Common myeloid progenitor, CD34-positive (primary cell): Measurements from ENCODE around the gene UBR4.

Experiments used
- CTCF ChIA-PET: fragments of 350-600 bp; sonication (Branson Sonifier 250); formaldehyde crosslinking; loops from one replicate; lab custom pipeline; 2021; ENCODE audit warnings: antibody characterized with exemption; lab: Charles Lee
- POLR2A ChIA-PET: fragments of 350-600 bp; sonication (Branson Sonifier 250); formaldehyde crosslinking; loops from one replicate; lab custom pipeline; 2021; ENCODE audit warnings: antibody characterized with exemption; lab: Charles Lee
- DNase-seq, 3 donors: peaks; one replicate each; pipeline versions ENCODE4 v3.0.0 to v3.0.0-alpha.2; 2013
- H3K27ac ChIP-seq, 2 experiments: 1 replicate in 1 of 2; 2 replicates in 1 of 2; pipeline ENCODE4 v1.7.0; 2013; ENCODE audit warnings: inconsistent platforms in 2 of 2, low read length in 2 of 2, mild to moderate bottlenecking in 2 of 2, low read depth in 1 of 2, moderate library complexity in 1 of 2; ENCODE audit not compliant: severe bottlenecking in 2 of 2, insufficient read depth in 1 of 2, poor library complexity in 1 of 2
- H3K27me3 ChIP-seq, 5 experiments: replicated peaks in 2 of 5; 1 replicate in 3 of 5; 2 replicates in 2 of 5; pipeline versions ENCODE4 v1.6.1 to v1.7.0; 2013; ENCODE audit warnings: low read length in 4 of 5, mild to moderate bottlenecking in 2 of 5, moderate library complexity in 2 of 5, inconsistent platforms in 1 of 5; ENCODE audit not compliant: insufficient read depth in 5 of 5, control insufficient read depth in 4 of 5
- H3K36me3 ChIP-seq, 4 experiments: 1 replicate in 2 of 4; 2 replicates in 2 of 4; pipeline versions ENCODE4 v1.6.1 to v1.7.0; 2013; ENCODE audit warnings: low read length in 3 of 4, control low read depth in 1 of 4, mild to moderate bottlenecking in 1 of 4; ENCODE audit not compliant: control insufficient read depth in 4 of 4, insufficient read depth in 4 of 4
- H3K4me1 ChIP-seq, 4 experiments: 1 replicate in 3 of 4; 2 replicates in 1 of 4; pipeline versions ENCODE4 v1.6.1 to v1.7.1; 2013; ENCODE audit warnings: low read length in 3 of 4, mild to moderate bottlenecking in 3 of 4, control low read depth in 1 of 4, inconsistent platforms in 1 of 4, moderate library complexity in 1 of 4; ENCODE audit not compliant: control insufficient read depth in 4 of 4, insufficient read depth in 4 of 4; ENCODE audit errors: control extremely low read depth in 1 of 4
- H3K4me3 ChIP-seq, 7 experiments: 1 replicate in 4 of 7; 2 replicates in 3 of 7; pipeline versions ENCODE4 v1.5.1 to v1.7.0; 2013; ENCODE audit warnings: mild to moderate bottlenecking in 7 of 7, low read length in 6 of 7, moderate library complexity in 6 of 7, inconsistent platforms in 2 of 7, low read depth in 2 of 7, control low read depth in 1 of 7; ENCODE audit not compliant: insufficient read depth in 4 of 7, control insufficient read depth in 1 of 7; ENCODE audit errors: extremely low read depth in 1 of 7
- H3K9me3 ChIP-seq, 5 experiments: 1 replicate in 4 of 5; 2 replicates in 1 of 5; pipeline versions ENCODE4 v1.6.1 to v1.7.1; 2013; ENCODE audit warnings: low read length in 4 of 5, mild to moderate bottlenecking in 2 of 5, inconsistent platforms in 1 of 5, low read depth in 1 of 5, moderate library complexity in 1 of 5; ENCODE audit not compliant: control insufficient read depth in 4 of 5, insufficient read depth in 2 of 5; ENCODE audit errors: control extremely low read depth in 1 of 5
- WGBS: methylation state at CpG from one replicate; pipeline ENCODE4 v1.1.5; 2013; ENCODE audit not compliant: insufficient coverage; 5-methylcytosine and 5-hydroxymethylcytosine counted together

Gene UBR4

DNA sequence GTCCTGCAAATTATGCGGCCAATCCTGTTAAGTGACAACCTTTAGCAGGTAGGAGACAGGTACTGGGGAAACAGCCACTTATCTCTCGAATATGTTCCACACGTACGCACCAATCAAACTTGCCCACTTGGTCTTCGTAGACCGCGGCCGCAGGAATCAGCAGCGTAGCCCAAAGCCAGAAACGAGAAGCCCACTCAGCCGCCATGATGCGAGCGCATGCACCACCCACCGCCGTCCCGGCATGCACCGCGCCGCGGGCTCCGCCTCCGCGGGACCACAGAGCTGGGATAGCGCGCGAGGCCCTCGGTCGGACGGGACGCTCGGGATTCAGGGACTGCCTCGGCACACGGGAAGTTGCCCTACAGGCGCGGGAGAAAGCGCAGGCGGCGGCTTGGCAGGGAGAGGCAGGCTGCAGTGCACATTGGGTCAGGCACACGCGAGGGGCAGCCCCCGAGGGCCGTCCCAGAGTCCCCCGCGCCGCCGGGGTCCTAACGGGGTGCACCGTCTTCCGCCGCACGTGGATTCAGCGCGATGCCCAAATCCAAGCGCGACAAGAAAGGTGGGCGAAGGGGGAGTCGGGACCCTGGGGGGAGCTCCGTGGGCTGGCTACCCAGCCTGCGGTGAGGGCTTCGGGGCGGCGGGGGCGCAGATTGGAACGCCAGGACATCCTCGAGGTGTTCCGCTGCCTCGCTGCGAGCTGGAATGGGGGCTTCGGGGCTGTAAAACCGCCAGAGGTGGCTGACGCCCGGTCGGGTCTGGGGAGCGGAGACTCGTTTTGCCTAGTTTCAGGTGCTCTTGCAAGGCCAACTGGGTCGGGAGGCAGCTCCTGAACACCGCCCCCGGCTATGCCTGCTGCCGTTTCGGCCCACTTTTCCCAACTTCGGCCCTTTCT, 41.5 kb upstream of the UBR4 start, which contains the start of the genes EMC1 and MRTO4:
EMC1 (minus strand) TSS at position 220 of the 892 bp plus-strand sequence; CDS start at position 205, 15 bp downstream.
MRTO4 (plus strand) TSS at position 501 of the 892 bp plus-strand sequence; CDS start at position 532, 31 bp downstream.
- DNase-seq = peak; percentile 80 to 88 (median 87)
- Histone ChIP-seq H3K9me3 (no peaks in the 10 kb centered on the region), H3K27me3 (no peaks in the 10 kb centered on the region), H3K4me3 (peak within 1 kb of the TSS; percentile 39 to 98 (median 94)), H3K4me1 (peaks cover 18 to 37% (median 33%) of the 10 kb centered on the region in 4 experiments), H3K36me3 (peaks cover 2 to 26% (median 15%) of the 10 kb centered on the region in 4 experiments), H3K27ac (peak within 1 kb of the TSS; percentile 91 to 97)
- WGBS = 0% methylated on average over 70 of the region's 81 CpGs
- CTCF ChIA-PET = interaction anchor here (1.2 to 3.4 kb wide), 4 partner anchors 10 to 400 kb away, joined by 3 to 18 read pairs (median 4); no protein-coding TSS in a partner anchor
- POLR2A ChIA-PET = interaction anchor here (1.0 to 1.3 kb wide), 3 partner anchors 19 to 72 kb away, joined by 3 to 4 read pairs (median 3); no protein-coding TSS in a partner anchor

DNA sequence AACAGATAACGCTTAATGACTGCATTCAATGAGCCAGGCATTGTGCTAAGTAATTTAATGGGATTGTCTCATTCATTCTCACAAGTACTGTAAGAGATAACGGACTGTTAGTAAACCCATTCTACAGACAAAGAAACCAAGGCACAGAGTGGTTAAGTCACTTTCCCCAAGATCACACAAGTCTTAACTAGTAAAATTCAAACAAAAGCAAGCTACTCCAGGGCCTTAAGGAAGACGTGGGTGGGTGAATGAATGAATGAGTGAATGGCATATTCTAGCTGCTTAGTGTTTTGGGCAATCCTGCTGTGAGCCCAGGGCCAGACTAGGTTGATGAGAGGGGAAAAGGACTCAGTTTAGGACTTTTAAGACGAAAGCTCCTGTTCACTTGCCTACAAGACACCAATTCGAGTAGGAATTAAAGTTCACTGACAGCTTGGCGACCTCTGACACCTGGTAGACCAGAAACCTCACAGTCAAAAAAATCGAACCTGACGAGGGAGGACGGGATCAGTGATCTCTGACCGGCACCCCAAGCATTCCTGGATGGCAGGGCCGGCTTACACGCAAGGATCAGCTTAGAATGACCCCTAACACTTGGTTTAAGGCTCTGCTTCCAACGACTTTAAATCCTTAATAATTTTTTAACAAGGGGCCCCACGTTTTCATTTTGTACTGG, 40.7 kb upstream of the UBR4 start:
- ChIA-PET POLR2A (interaction anchor here (1.0 to 1.3 kb wide), 3 partner anchors 18 to 71 kb away, joined by 3 to 4 read pairs (median 3); no protein-coding TSS in a partner anchor), CTCF (interaction anchor here (1.2 to 3.4 kb wide), 4 partner anchors 9 to 401 kb away, joined by 3 to 18 read pairs (median 4); no protein-coding TSS in a partner anchor)
- WGBS = 19% methylated on average over 10 of the region's 14 CpGs
- Histone ChIP-seq H3K4me3 (peak overlapping the region; percentile 39 to 98 (median 94)), H3K27me3 (no peaks in the 10 kb centered on the region), H3K4me1 (peaks cover 18 to 37% (median 33%) of the 10 kb centered on the region in 4 experiments), H3K27ac (peak overlapping the region; percentile 91 to 97), H3K9me3 (no peaks in the 10 kb centered on the region), H3K36me3 (peaks cover 0 to 19% (median 9%) of the 10 kb centered on the region in 4 experiments)
- peak; percentile 3 to 17 (median 15) for DNase-seq

GRCh38 chr1:19240673-19241538, 30.8 kb upstream of the UBR4 start:
- H3K4me1 ChIP-seq = peaks cover 0 to 2% (median under 1%) of the 10 kb centered on the region in 4 experiments
- CTCF ChIA-PET = interaction anchor here (0.7 to 4.0 kb wide), 21 partner anchors 11 to 357 kb away, joined by 3 to 18 read pairs (median 4); partner anchors contain the start of genes EMC1 and MRTO4
- DNase-seq = peak; percentile 61 to 80 (median 77)
- 84% methylated on average over 7 of the region's 7 CpGs for WGBS
- H3K4me3 ChIP-seq = no peak overlapping the region
- H3K9me3 ChIP-seq = no peaks in the 10 kb centered on the region
- POLR2A ChIA-PET = interaction anchor here (0.6 to 0.9 kb wide), 2 partner anchors 61 to 163 kb away, joined by 3 to 6 read pairs; no protein-coding TSS in a partner anchor
- H3K27ac ChIP-seq = peak overlapping the region in 1 of 2 experiments; percentile 67
- no peaks in the 10 kb centered on the region for H3K27me3 ChIP-seq
- peaks cover 45 to 80% (median 68%) of the 10 kb centered on the region in 4 experiments for H3K36me3 ChIP-seq

GRCh38 chr1:19239876-19240275, 29.8 kb upstream of the UBR4 start:
- no peak overlapping the region for H3K27ac ChIP-seq
- no peaks in the 10 kb centered on the region for H3K9me3 ChIP-seq
- ChIA-PET POLR2A (no interaction called here), CTCF (interaction anchor here (0.9 to 4.0 kb wide), 11 partner anchors 8 to 83 kb away, joined by 3 to 18 read pairs (median 7); partner anchors contain the start of genes EMC1 and MRTO4)
- DNase-seq = no peak
- H3K36me3 ChIP-seq = peaks cover 42 to 84% (median 72%) of the 10 kb centered on the region in 4 experiments
- 100% methylated on average over 7 of the region's 7 CpGs for WGBS
- H3K4me3 ChIP-seq = no peak overlapping the region
- H3K4me1 ChIP-seq = peaks cover 0 to 2% (median under 1%) of the 10 kb centered on the region in 4 experiments
- no peaks in the 10 kb centered on the region for H3K27me3 ChIP-seq

GRCh38 chr1:19234224-19234623, 24.2 kb upstream of the UBR4 start:
- POLR2A ChIA-PET = interaction anchor here (0.8 kb wide), 1 partner anchor 15 kb away, joined by 3 read pairs; no protein-coding TSS in a partner anchor
- H3K4me1 ChIP-seq = no peaks in the 10 kb centered on the region
- no peak for DNase-seq
- H3K4me3 ChIP-seq = no peak overlapping the region
- H3K27me3 ChIP-seq = no peaks in the 10 kb centered on the region
- WGBS = 93% methylated on average over 3 of the region's 3 CpGs
- CTCF ChIA-PET = interaction anchor here (1.4 to 1.9 kb wide), 2 partner anchors 17 to 107 kb away, joined by 3 to 4 read pairs; partner anchors contain the start of genes EMC1 and MRTO4
- H3K9me3 ChIP-seq = no peaks in the 10 kb centered on the region
- H3K27ac ChIP-seq = no peak overlapping the region
- peaks cover 27 to 84% (median 74%) of the 10 kb centered on the region in 4 experiments for H3K36me3 ChIP-seq

DNA sequence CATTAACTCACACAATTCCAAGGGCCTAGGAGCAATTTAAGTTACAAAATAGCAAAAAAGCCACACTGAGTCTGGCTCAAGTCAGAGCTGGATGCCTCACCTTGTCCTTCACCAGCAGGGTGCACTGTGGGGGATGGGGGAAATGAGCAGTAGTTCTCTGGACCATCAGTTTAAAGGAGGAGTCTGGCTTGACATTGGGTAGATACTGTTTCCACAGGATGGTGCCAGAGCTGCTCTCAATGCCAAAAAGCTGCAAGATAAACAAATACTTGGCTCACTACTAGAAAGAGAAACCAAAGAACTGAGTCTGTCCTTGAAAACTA, 22.4 kb upstream of the UBR4 start:
- Histone ChIP-seq H3K27ac (no peak overlapping the region), H3K9me3 (no peaks in the 10 kb centered on the region), H3K36me3 (peaks cover 17 to 79% (median 64%) of the 10 kb centered on the region in 4 experiments), H3K27me3 (no peaks in the 10 kb centered on the region), H3K4me1 (no peaks in the 10 kb centered on the region), H3K4me3 (no peak overlapping the region)
- POLR2A ChIA-PET = interaction anchor here (1.6 kb wide), 1 partner anchor 19 kb away, joined by 3 read pairs; the partner anchor contains the start of genes EMC1 and MRTO4
- CTCF ChIA-PET = interaction anchor here (1.7 to 2.4 kb wide), 2 partner anchors 10 to 71 kb away, joined by 4 to 6 read pairs; no protein-coding TSS in a partner anchor
- DNase-seq = peak in 1 of 3 donors; percentile 4
